Mesendoderm (in vitro differentiated cells): Measurements from ENCODE around the gene NEXN.

Experiments used
- DNase-seq: peaks from one replicate; pipeline ENCODE4 v3.0.0; 2013
- H2AK5ac ChIP-seq: 2 replicates; pipeline ENCODE4 v1.6.1; 2013; ENCODE audit warnings: low read length, inconsistent platforms
- H2BK120ac ChIP-seq: 2 replicates; pipeline ENCODE4 v1.6.1; 2013; ENCODE audit warnings: low read depth, mild to moderate bottlenecking, low read length, moderate library complexity, mixed read lengths
- H2BK15ac ChIP-seq: replicated peaks from 2 replicates; pipeline ENCODE4 v1.6.1; 2013; ENCODE audit warnings: low read depth, mild to moderate bottlenecking, moderate library complexity
- H2BK5ac ChIP-seq: 2 replicates; pipeline ENCODE4 v1.6.1; 2013; ENCODE audit warnings: low read length, inconsistent platforms
- H3K18ac ChIP-seq: 2 replicates; pipeline ENCODE4 v1.6.1; 2013; ENCODE audit warnings: mild to moderate bottlenecking, low read length, mixed read lengths
- H3K23ac ChIP-seq: one replicate; pipeline ENCODE4 v1.6.1; 2013; ENCODE audit warnings: low read length
- H3K27ac ChIP-seq: 2 replicates; pipeline ENCODE4 v1.5.1; 2013; ENCODE audit warnings: low read depth, mild to moderate bottlenecking, inconsistent platforms, low read length, moderate library complexity
- H3K27me3 ChIP-seq: 2 replicates; pipeline ENCODE4 v1.6.1; 2013; ENCODE audit warnings: low read length, control low read depth, mild to moderate bottlenecking, inconsistent platforms; ENCODE audit not compliant: insufficient read depth, poor library complexity
- H3K36me3 ChIP-seq: 2 replicates; pipeline ENCODE4 v1.6.1; 2013; ENCODE audit warnings: low read length, inconsistent platforms; ENCODE audit not compliant: control insufficient read depth, insufficient read depth
- H3K4ac ChIP-seq: one replicate; pipeline ENCODE4 v1.6.1; 2013; ENCODE audit warnings: low read depth, mild to moderate bottlenecking, low read length, moderate library complexity
- H3K4me1 ChIP-seq: 2 replicates; pipeline ENCODE4 v1.6.1; 2013; ENCODE audit warnings: low read depth, low read length, inconsistent platforms; ENCODE audit not compliant: control insufficient read depth
- H3K4me2 ChIP-seq: 2 replicates; pipeline ENCODE4 v1.6.1; 2013; ENCODE audit warnings: low read length
- H3K4me3 ChIP-seq: 2 replicates; pipeline ENCODE4 v1.5.1; 2013; ENCODE audit warnings: mild to moderate bottlenecking, low read length
- H3K56ac ChIP-seq: one replicate; pipeline ENCODE4 v1.6.1; 2013; ENCODE audit warnings: low read length
- H3K79me1 ChIP-seq: 2 replicates; pipeline ENCODE4 v1.6.1; 2013; ENCODE audit warnings: low read length, inconsistent platforms
- H3K79me2 ChIP-seq: 2 replicates; pipeline ENCODE4 v1.6.1; 2013; ENCODE audit warnings: mild to moderate bottlenecking, low read length; ENCODE audit not compliant: control insufficient read depth, insufficient read depth
- H3K9ac ChIP-seq: 2 replicates; pipeline ENCODE4 v1.6.1; 2013; ENCODE audit warnings: low read length, inconsistent platforms
- H4K5ac ChIP-seq: one replicate; pipeline ENCODE4 v1.6.1; 2013; ENCODE audit warnings: low read length
- H4K8ac ChIP-seq: one replicate; pipeline ENCODE4 v1.6.1; 2013; ENCODE audit warnings: low read depth, mild to moderate bottlenecking, control low read depth, low read length, moderate library complexity
- WGBS: extraction: QIAGEN DNeasy Blood & Tissue Kit; methylation state at CpG from one replicate; pipeline ENCODE4 v1.1.7; 2013; ENCODE audit warnings: low lambda C conversion rate, missing lambda C conversion rate; ENCODE audit not compliant: insufficient coverage; ENCODE audit errors: extremely low coverage; 5-methylcytosine and 5-hydroxymethylcytosine counted together

NEXN gene

GRCh38 chr1:77984629-77985028 lies 96.2 kb downstream of the NEXN start:
- Histone ChIP-seq H3K23ac (no peak overlapping the region), H3K56ac (no peak overlapping the region), H3K4me3 (no peak overlapping the region), H4K5ac (no peak overlapping the region), H3K4ac (no peak overlapping the region), H3K36me3 (no peaks in the 10 kb centered on the region), H2AK5ac (no peak overlapping the region), H2BK15ac (no peak overlapping the region), H3K79me2 (peaks cover 33% of the 10 kb centered on the region), H3K27me3 (no peaks in the 10 kb centered on the region), H3K4me2 (no peak overlapping the region), H3K79me1 (peaks cover 8% of the 10 kb centered on the region), H3K27ac (no peak overlapping the region), H3K4me1 (no peaks in the 10 kb centered on the region), H2BK120ac (no peak overlapping the region), H4K8ac (no peak overlapping the region), H3K18ac (no peak overlapping the region), H2BK5ac (no peak overlapping the region), H3K9ac (no peak overlapping the region)
- no peak for DNase-seq
- no CpG with 5 or more reads among the region's 4 CpGs for whole genome bisulfite sequencing

- H3K4ac ChIP-seq = no peak overlapping the region
- no peak overlapping the region for H3K27ac ChIP-seq
- no peak for DNase-seq
- H2BK5ac ChIP-seq = no peak overlapping the region
- no peak overlapping the region for H2BK120ac ChIP-seq
- no peak overlapping the region for H3K18ac ChIP-seq
- no peak overlapping the region for H3K9ac ChIP-seq
- H3K79me2 ChIP-seq = peaks cover 27% of the 10 kb centered on the region
- no peak overlapping the region for H4K8ac ChIP-seq
- H3K4me1 ChIP-seq = no peaks in the 10 kb centered on the region
- no peak overlapping the region for H3K4me2 ChIP-seq
- no peak overlapping the region for H3K56ac ChIP-seq
- peaks cover 16% of the 10 kb centered on the region for H3K79me1 ChIP-seq
- H2BK15ac ChIP-seq = no peak overlapping the region
- H3K23ac ChIP-seq = no peak overlapping the region
- no peaks in the 10 kb centered on the region for H3K27me3 ChIP-seq
- H4K5ac ChIP-seq = no peak overlapping the region
- no peak overlapping the region for H2AK5ac ChIP-seq
- no peaks in the 10 kb centered on the region for H3K36me3 ChIP-seq
- no peak overlapping the region for H3K4me3 ChIP-seq
Observed at GRCh38 chr1:77986810-77987209, 98.4 kb downstream of the NEXN start.

- Histone ChIP-seq H3K18ac (no peak overlapping the region), H4K8ac (no peak overlapping the region), H3K79me2 (peaks cover 25% of the 10 kb centered on the region), H3K56ac (no peak overlapping the region), H4K5ac (no peak overlapping the region), H3K27ac (no peak overlapping the region), H3K4me3 (no peak overlapping the region), H3K4me1 (no peaks in the 10 kb centered on the region), H3K4me2 (no peak overlapping the region), H3K4ac (no peak overlapping the region), H3K27me3 (no peaks in the 10 kb centered on the region), H2BK5ac (no peak overlapping the region), H3K23ac (no peak overlapping the region), H3K9ac (no peak overlapping the region), H3K36me3 (no peaks in the 10 kb centered on the region), H2BK15ac (no peak overlapping the region), H3K79me1 (peaks cover 16% of the 10 kb centered on the region), H2BK120ac (no peak overlapping the region), H2AK5ac (no peak overlapping the region)
- WGBS = no CpG with 5 or more reads among the region's 2 CpGs
- no peak for DNase-seq
Observed at GRCh38 chr1:77987919-77988318, 99.5 kb downstream of the NEXN start.

- no peak overlapping the region for H3K23ac ChIP-seq
- no peak overlapping the region for H2BK15ac ChIP-seq
- H2BK120ac ChIP-seq = no peak overlapping the region
- H3K4me2 ChIP-seq = no peak overlapping the region
- no peak overlapping the region for H2BK5ac ChIP-seq
- H3K27me3 ChIP-seq = no peaks in the 10 kb centered on the region
- H3K9ac ChIP-seq = no peak overlapping the region
- no peak overlapping the region for H4K5ac ChIP-seq
- peaks cover 18% of the 10 kb centered on the region for H3K79me2 ChIP-seq
- no peaks in the 10 kb centered on the region for H3K36me3 ChIP-seq
- no peak overlapping the region for H3K4ac ChIP-seq
- H3K79me1 ChIP-seq = peaks cover 16% of the 10 kb centered on the region
- no peak overlapping the region for H3K4me3 ChIP-seq
- no peak overlapping the region for H3K56ac ChIP-seq
- no peak overlapping the region for H3K18ac ChIP-seq
- no peak for DNase-seq
- no peaks in the 10 kb centered on the region for H3K4me1 ChIP-seq
- WGBS = no CpG with 5 or more reads among the region's 2 CpGs
- H2AK5ac ChIP-seq = no peak overlapping the region
- no peak overlapping the region for H4K8ac ChIP-seq
- H3K27ac ChIP-seq = no peak overlapping the region
Observed at GRCh38 chr1:77989744-77990143, 101.3 kb downstream of the NEXN start.

GRCh38 chr1:77990629-77991204 lies 102.3 kb downstream of the NEXN start:
- Histone ChIP-seq H2BK5ac (no peak overlapping the region), H3K18ac (no peak overlapping the region), H3K4me3 (no peak overlapping the region), H3K56ac (no peak overlapping the region), H4K5ac (no peak overlapping the region), H2AK5ac (no peak overlapping the region), H3K79me1 (peaks cover 15% of the 10 kb centered on the region), H3K36me3 (no peaks in the 10 kb centered on the region), H3K79me2 (peaks cover 18% of the 10 kb centered on the region), H3K4ac (no peak overlapping the region), H3K4me2 (no peak overlapping the region), H3K23ac (no peak overlapping the region), H3K27me3 (no peaks in the 10 kb centered on the region), H2BK15ac (no peak overlapping the region), H2BK120ac (no peak overlapping the region), H4K8ac (no peak overlapping the region), H3K4me1 (no peaks in the 10 kb centered on the region), H3K27ac (no peak overlapping the region), H3K9ac (no peak overlapping the region)
- DNase-seq = no peak
- WGBS = no CpG with 5 or more reads among the region's 3 CpGs

GRCh38 chr1:77991638-77992037 lies 103.2 kb downstream of the NEXN start:
- H3K79me1 ChIP-seq = peaks cover 14% of the 10 kb centered on the region
- no peak overlapping the region for H4K5ac ChIP-seq
- no peak overlapping the region for H3K56ac ChIP-seq
- no peak overlapping the region for H2BK120ac ChIP-seq
- H3K4ac ChIP-seq = no peak overlapping the region
- no peak overlapping the region for H3K4me3 ChIP-seq
- H3K4me1 ChIP-seq = no peaks in the 10 kb centered on the region
- no peak for DNase-seq
- no peak overlapping the region for H3K23ac ChIP-seq
- H4K8ac ChIP-seq = no peak overlapping the region
- H3K79me2 ChIP-seq = peaks cover 17% of the 10 kb centered on the region
- H2BK5ac ChIP-seq = no peak overlapping the region
- no peak overlapping the region for H3K27ac ChIP-seq
- H3K9ac ChIP-seq = no peak overlapping the region
- H3K36me3 ChIP-seq = no peaks in the 10 kb centered on the region
- no peak overlapping the region for H3K18ac ChIP-seq
- H2AK5ac ChIP-seq = no peak overlapping the region
- H2BK15ac ChIP-seq = no peak overlapping the region
- no peaks in the 10 kb centered on the region for H3K27me3 ChIP-seq
- no peak overlapping the region for H3K4me2 ChIP-seq
